ENCODE measurements around the gene OR2B2. TPM values are rescaled to one million over a fixed set of nuclear protein-coding genes. Genes with fewer than 3 reads are reported as not detected.

The OR2B2 gene
- polyA plus RNA-seq, 1 donor (not counting 4 experiments of a cell fraction or from before 2014, with no cell fraction given), result not detected

- H3K4me3 ChIP-seq (ENCODE audit: control insufficient read depth in 2 of 3, extremely low read depth in 1 of 3, insufficient read depth in 2 of 3, low read depth in 1 of 3, low read length in 3 of 3), result no peak overlapping the region
- no peaks in the 10 kb centered on the region for H3K9me3 ChIP-seq (ENCODE audit: control insufficient read depth, low read depth, low read length)
- dilution Hi-C loops (cut with MboI; ENCODE audit: extremely low pct_ligation_motif_present, low sequenced_read_pairs), result no loop called here
- no peak overlapping the region for H3K9ac ChIP-seq (ENCODE audit: control insufficient read depth, extremely low read depth, insufficient read depth, low read length)
- no peaks in the 10 kb centered on the region for H3K27me3 ChIP-seq (ENCODE audit: control insufficient read depth, extremely low read depth, insufficient read depth, low read length)
- H3K36me3 ChIP-seq (ENCODE audit: control insufficient read depth in 2 of 2, extremely low read depth in 1 of 2, insufficient read depth in 2 of 2, low read length in 2 of 2), result no peaks in the 10 kb centered on the region
- DNase-seq (ENCODE audit: low read depth, low spot score), result no peak
- no peak overlapping the region for H3K27ac ChIP-seq (ENCODE audit: control insufficient read depth, insufficient read depth, low read length)
- no peak overlapping the region for H3K4me2 ChIP-seq (ENCODE audit: control insufficient read depth, extremely low read depth, insufficient read depth, low read depth, low read length)
- H3K9me1 ChIP-seq (ENCODE audit: control insufficient read depth, extremely low read depth, insufficient read depth, low read length), result no peaks in the 10 kb centered on the region
- H3K4me1 ChIP-seq (ENCODE audit: control insufficient read depth, extremely low read depth, insufficient read depth, low read length), result peaks cover 5% of the 10 kb centered on the region
- no peaks in the 10 kb centered on the region for H3K79me2 ChIP-seq (ENCODE audit: control insufficient read depth, insufficient read depth, low read length)
- TF ChIP-seq CTCF (optimal IDR thresholded peaks at IDR 0.05 in 1 of 3, IDR thresholded peaks at IDR 0.05 in 1 of 3, conservative IDR thresholded peaks at IDR 0.05 in 1 of 3; ENCODE audit: extremely low read depth in 1 of 3, insufficient read depth in 2 of 3, low read length in 3 of 3) (no peak), EZH2 (IDR thresholded peaks at IDR 0.05; ENCODE audit: low read length) (no peak)
- H4K20me1 ChIP-seq (ENCODE audit: control insufficient read depth, extremely low read depth, insufficient read depth, low read length), result no peaks in the 10 kb centered on the region
- no peak for FAIRE-seq
- no peak overlapping the region for H2AFZ ChIP-seq (ENCODE audit: control insufficient read depth, low read length)
These were observed 14.5 kb downstream of the OR2B2 start for GRCh38 chr6:27897580-27898206.

GRCh38 chr6:27896398-27896796 is 15.8 kb downstream of the OR2B2 start:
- FAIRE-seq, result no peak
- Histone ChIP-seq H2AFZ (ENCODE audit: control insufficient read depth, low read length) (no peak overlapping the region), H3K9ac (ENCODE audit: control insufficient read depth, extremely low read depth, insufficient read depth, low read length) (no peak overlapping the region), H4K20me1 (ENCODE audit: control insufficient read depth, extremely low read depth, insufficient read depth, low read length) (no peaks in the 10 kb centered on the region), H3K27me3 (ENCODE audit: control insufficient read depth, extremely low read depth, insufficient read depth, low read length) (no peaks in the 10 kb centered on the region), H3K9me3 (ENCODE audit: control insufficient read depth, low read depth, low read length) (no peaks in the 10 kb centered on the region), H3K27ac (ENCODE audit: control insufficient read depth, insufficient read depth, low read length) (no peak overlapping the region), H3K4me2 (ENCODE audit: control insufficient read depth, extremely low read depth, insufficient read depth, low read depth, low read length) (no peak overlapping the region), H3K79me2 (ENCODE audit: control insufficient read depth, insufficient read depth, low read length) (no peaks in the 10 kb centered on the region), H3K4me1 (ENCODE audit: control insufficient read depth, extremely low read depth, insufficient read depth, low read length) (peaks cover 7% of the 10 kb centered on the region), H3K36me3 (ENCODE audit: control insufficient read depth in 2 of 2, extremely low read depth in 1 of 2, insufficient read depth in 2 of 2, low read length in 2 of 2) (no peaks in the 10 kb centered on the region), H3K4me3 (ENCODE audit: control insufficient read depth in 2 of 3, extremely low read depth in 1 of 3, insufficient read depth in 2 of 3, low read depth in 1 of 3, low read length in 3 of 3) (no peak overlapping the region), H3K9me1 (ENCODE audit: control insufficient read depth, extremely low read depth, insufficient read depth, low read length) (no peaks in the 10 kb centered on the region)
- DNase-seq (ENCODE audit: low read depth, low spot score), result no peak
- dilution Hi-C loops (cut with MboI; ENCODE audit: extremely low pct_ligation_motif_present, low sequenced_read_pairs), result no loop called here
- TF ChIP-seq CTCF (optimal IDR thresholded peaks at IDR 0.05 in 1 of 3, IDR thresholded peaks at IDR 0.05 in 1 of 3, conservative IDR thresholded peaks at IDR 0.05 in 1 of 3; ENCODE audit: extremely low read depth in 1 of 3, insufficient read depth in 2 of 3, low read length in 3 of 3) (no peak), EZH2 (IDR thresholded peaks at IDR 0.05; ENCODE audit: low read length) (no peak)

Data from keratinocyte (primary cell).